ENCODE measurements around the gene ZFAND2B.
A peak's percentile ranks its signal among the peaks of the same experiment; 100 is the strongest.

The ZFAND2B gene

DNA sequence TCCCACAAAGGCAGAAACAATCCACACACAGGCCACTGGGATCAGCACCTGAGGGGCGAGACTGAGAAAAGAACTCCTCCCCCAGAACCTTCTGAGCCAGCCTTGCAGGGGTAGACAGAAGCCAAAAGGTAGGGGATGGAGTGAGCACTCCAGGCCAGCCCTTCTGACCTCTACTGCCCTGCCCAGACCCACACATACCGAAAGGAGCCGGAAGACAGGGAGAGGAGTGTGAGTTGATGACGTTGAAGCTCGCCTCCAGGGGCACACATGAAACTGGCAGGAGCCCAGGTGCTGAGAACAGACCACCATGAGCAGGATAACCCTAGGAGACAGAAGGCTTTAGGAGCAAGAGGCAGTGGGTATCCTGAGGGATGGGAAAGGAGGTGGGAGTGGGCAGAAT is 38.6 kb upstream of the ZFAND2B start:
- Histone ChIP-seq H3K27ac (ENCODE audit: low read depth, low read length) (no peak overlapping the region), H3K9me3 (ENCODE audit: control insufficient read depth in 5 of 5, low read length in 5 of 5) (no peaks in the 10 kb centered on the region), H3K4me1 (ENCODE audit: control insufficient read depth in 5 of 5, insufficient read depth in 5 of 5, low read length in 5 of 5) (peaks cover 3 to 10% (median 6%) of the 10 kb centered on the region in 5 donors), H3K36me3 (ENCODE audit: control insufficient read depth in 5 of 5, insufficient read depth in 5 of 5, low read length in 5 of 5) (peaks cover 0 to 17% (median 11%) of the 10 kb centered on the region in 5 donors), H3K4me3 (ENCODE audit: low read depth in 1 of 5, low read length in 5 of 5) (no peak overlapping the region), H3K27me3 (ENCODE audit: control insufficient read depth in 5 of 5, insufficient read depth in 4 of 5, low read length in 5 of 5) (no peaks in the 10 kb centered on the region), H3K9ac (ENCODE audit: low read length in 5 of 5) (no peak overlapping the region)

DNA sequence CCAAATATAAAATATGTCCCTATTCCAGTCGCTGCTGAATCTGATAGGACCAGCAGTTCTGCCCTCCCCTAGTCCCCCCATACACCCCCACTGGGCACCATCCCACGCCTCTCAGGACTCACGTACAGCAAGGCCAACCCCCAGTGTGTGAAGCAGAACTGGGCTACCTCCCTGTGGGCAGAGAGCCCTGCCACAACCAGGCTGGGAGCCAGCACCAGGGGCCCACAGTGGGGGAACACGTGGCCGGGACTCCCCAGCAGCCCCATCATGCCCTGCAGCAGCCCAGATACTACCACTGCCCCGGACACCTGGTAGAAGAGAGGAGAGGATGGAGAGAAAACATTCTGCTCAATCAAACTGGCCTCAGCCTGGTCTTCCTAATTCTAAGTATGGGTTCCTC is 38.1 kb upstream of the ZFAND2B start:
- Histone ChIP-seq H3K9ac (ENCODE audit: low read length in 5 of 5) (no peak overlapping the region), H3K27ac (ENCODE audit: low read depth, low read length) (no peak overlapping the region), H3K4me1 (ENCODE audit: control insufficient read depth in 5 of 5, insufficient read depth in 5 of 5, low read length in 5 of 5) (peaks cover 3 to 10% (median 6%) of the 10 kb centered on the region in 5 donors), H3K36me3 (ENCODE audit: control insufficient read depth in 5 of 5, insufficient read depth in 5 of 5, low read length in 5 of 5) (peaks cover 0 to 22% (median 16%) of the 10 kb centered on the region in 5 donors), H3K4me3 (ENCODE audit: low read depth in 1 of 5, low read length in 5 of 5) (no peak overlapping the region), H3K9me3 (ENCODE audit: control insufficient read depth in 5 of 5, low read length in 5 of 5) (no peaks in the 10 kb centered on the region), H3K27me3 (ENCODE audit: control insufficient read depth in 5 of 5, insufficient read depth in 4 of 5, low read length in 5 of 5) (no peaks in the 10 kb centered on the region)

DNA sequence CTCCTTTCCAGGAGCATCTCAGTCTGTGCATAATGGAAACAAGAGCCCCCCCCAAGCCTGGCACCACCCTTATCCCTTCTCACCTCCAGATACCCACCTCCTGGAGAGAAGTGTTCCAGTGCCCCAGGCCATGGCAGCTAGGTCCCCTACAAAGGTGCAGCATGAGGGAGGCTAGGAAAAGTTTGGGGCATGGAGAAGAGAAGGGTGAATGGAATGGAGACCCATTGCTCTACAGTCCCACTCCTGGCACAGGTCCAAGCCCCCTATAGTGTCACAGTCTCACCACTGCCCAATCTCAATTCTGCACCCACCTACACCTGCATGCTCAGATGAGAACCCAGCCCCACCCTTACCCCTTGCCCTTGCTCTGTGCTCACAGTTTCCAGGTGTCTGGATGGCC is 37.6 kb upstream of the ZFAND2B start:
- H3K4me3 ChIP-seq (ENCODE audit: low read depth in 1 of 5, low read length in 5 of 5): no peak overlapping the region
- no peaks in the 10 kb centered on the region for H3K27me3 ChIP-seq (ENCODE audit: control insufficient read depth in 5 of 5, insufficient read depth in 4 of 5, low read length in 5 of 5)
- no peak overlapping the region for H3K27ac ChIP-seq (ENCODE audit: low read depth, low read length)
- H3K9me3 ChIP-seq (ENCODE audit: control insufficient read depth in 5 of 5, low read length in 5 of 5): no peaks in the 10 kb centered on the region
- H3K4me1 ChIP-seq (ENCODE audit: control insufficient read depth in 5 of 5, insufficient read depth in 5 of 5, low read length in 5 of 5): peaks cover 3 to 10% (median 6%) of the 10 kb centered on the region in 5 donors
- H3K9ac ChIP-seq (ENCODE audit: low read length in 5 of 5): peak overlapping the region in 1 of 5 donors; percentile 1
- peaks cover 0 to 26% (median 20%) of the 10 kb centered on the region in 5 donors for H3K36me3 ChIP-seq (ENCODE audit: control insufficient read depth in 5 of 5, insufficient read depth in 5 of 5, low read length in 5 of 5)

DNA sequence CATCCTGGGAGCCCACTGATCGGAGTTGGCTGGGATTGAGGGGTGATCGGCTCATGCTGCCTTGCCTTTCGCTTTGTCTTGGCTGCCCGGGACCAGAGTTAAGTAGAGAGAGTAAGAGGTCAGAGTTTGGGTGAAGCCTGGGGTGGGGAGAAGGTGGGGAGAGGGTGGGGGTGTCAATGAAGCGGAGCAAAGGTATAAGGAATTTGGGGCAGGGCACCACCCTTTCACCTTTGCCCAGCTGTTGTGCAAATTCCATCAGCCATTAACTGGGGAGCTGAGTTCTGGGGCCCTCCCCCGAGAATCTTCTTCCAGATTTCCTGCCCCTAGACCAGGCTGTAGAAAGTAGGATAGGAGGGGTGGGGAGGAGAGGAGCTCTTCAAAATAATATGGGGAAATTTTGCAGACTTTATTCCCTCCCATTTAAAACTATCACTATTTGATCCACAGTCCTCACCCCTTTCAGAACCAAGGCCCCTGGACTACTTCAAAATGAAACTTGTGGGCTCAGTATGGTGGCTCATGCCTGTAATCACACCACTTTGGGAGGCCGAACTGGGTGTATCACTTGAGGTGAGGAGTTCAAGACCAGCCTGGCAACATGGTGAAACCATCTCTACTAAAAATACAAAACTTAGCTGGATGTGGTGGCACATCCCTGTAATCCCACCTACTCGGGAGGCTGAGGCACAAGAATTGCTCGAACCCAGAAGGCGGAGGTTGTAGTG is 36.5 kb upstream of the ZFAND2B start, which contains the start of gene SLC23A3:
Gene SLC23A3, minus strand, starts transcription at position 100 of the 725 bp plus-strand sequence. Its CDS starts 45 bp downstream, at position 55.
- H3K4me1 ChIP-seq (ENCODE audit: control insufficient read depth in 5 of 5, insufficient read depth in 5 of 5, low read length in 5 of 5): peaks cover 3 to 17% (median 9%) of the 10 kb centered on the region in 5 donors
- H3K36me3 ChIP-seq (ENCODE audit: control insufficient read depth in 5 of 5, insufficient read depth in 5 of 5, low read length in 5 of 5): peaks cover 0 to 38% (median 32%) of the 10 kb centered on the region in 5 donors
- H3K9me3 ChIP-seq (ENCODE audit: control insufficient read depth in 5 of 5, low read length in 5 of 5): no peaks in the 10 kb centered on the region
- peak within 1 kb of the TSS; percentile 71 for H3K27ac ChIP-seq (ENCODE audit: low read depth, low read length)
- no peaks in the 10 kb centered on the region for H3K27me3 ChIP-seq (ENCODE audit: control insufficient read depth in 5 of 5, insufficient read depth in 4 of 5, low read length in 5 of 5)
- peak within 1 kb of the TSS in 1 of 5 donors; percentile 1 for H3K9ac ChIP-seq (ENCODE audit: low read length in 5 of 5)
- no peak within 1 kb of the TSS for H3K4me3 ChIP-seq (ENCODE audit: low read depth in 1 of 5, low read length in 5 of 5)

DNA sequence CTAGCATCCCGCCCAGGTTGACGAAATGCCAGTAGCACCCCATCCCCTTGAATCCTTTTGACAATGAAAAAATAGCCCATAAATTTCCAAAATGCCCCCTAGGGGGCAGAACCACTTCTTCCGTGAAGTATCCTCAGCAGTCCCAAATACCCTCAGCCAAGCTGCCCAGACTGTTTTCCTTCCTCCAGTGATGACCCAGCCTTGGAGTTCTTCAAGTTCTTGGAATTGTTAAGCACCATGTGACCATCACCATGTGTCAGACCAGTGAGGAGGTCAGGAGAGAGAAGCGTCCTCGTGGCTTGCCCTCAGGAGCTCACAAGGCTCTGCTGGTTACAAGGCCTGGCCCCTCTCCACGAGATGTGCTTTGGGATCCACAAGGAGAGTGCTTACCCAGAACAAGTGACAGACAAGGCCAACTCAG is 35.3 kb upstream of the ZFAND2B start:
- no peak overlapping the region for H3K4me3 ChIP-seq (ENCODE audit: low read depth in 1 of 5, low read length in 5 of 5)
- H3K36me3 ChIP-seq (ENCODE audit: control insufficient read depth in 5 of 5, insufficient read depth in 5 of 5, low read length in 5 of 5): peaks cover 0 to 38% (median 32%) of the 10 kb centered on the region in 5 donors
- no peaks in the 10 kb centered on the region for H3K27me3 ChIP-seq (ENCODE audit: control insufficient read depth in 5 of 5, insufficient read depth in 4 of 5, low read length in 5 of 5)
- peaks cover 3 to 27% (median 18%) of the 10 kb centered on the region in 5 donors for H3K4me1 ChIP-seq (ENCODE audit: control insufficient read depth in 5 of 5, insufficient read depth in 5 of 5, low read length in 5 of 5)
- H3K9ac ChIP-seq (ENCODE audit: low read length in 5 of 5): peak overlapping the region in 4 of 5 donors; percentile 3 to 48 (median 30)
- peak overlapping the region; percentile 71 for H3K27ac ChIP-seq (ENCODE audit: low read depth, low read length)
- no peaks in the 10 kb centered on the region for H3K9me3 ChIP-seq (ENCODE audit: control insufficient read depth in 5 of 5, low read length in 5 of 5)

DNA sequence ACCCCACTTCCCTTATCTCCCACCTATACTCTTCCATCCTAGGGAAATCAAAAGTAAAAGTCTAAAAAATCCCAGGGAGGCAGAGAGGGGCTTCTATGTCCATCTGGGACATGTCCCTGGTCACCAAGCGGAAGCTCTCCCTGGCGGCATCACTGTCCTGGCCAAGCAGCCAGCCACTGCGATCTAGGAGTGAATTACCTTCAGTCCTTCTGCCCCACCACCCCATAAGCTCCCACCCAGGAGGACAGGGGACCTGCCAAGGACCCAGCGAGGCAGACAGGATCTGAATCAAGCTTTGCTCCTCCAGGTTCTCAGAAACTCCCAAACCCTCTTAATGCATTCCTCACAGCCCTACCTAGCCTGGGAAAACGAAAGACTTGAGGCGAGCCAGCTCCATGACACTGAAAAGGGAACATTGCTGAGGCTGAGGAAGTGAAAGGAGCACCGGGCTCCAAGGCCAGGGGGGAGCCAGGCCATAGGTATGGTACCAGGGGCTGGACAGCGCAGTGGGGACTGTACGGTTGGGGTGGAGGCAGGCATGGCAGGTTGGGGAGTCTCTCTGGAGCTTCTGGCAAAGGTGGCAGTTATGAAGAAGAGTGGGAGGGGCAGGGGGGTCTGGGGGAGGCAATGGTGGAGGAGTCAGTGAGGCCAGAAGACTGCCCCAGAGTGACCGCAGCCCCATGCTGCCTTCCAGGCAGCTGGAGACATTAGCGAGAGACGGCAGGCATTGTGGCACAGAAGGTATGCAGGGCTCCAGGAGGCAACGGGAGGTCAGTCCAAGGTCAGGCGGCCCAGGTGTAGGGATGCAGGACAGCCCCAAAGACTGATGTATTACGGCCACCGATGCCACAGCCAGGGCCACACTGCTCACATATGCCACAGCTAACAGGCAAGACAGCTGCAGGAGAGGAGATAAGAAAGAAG is 34.1 kb upstream of the ZFAND2B start:
- Histone ChIP-seq H3K9me3 (ENCODE audit: control insufficient read depth in 5 of 5, low read length in 5 of 5) (no peaks in the 10 kb centered on the region), H3K27ac (ENCODE audit: low read depth, low read length) (peak overlapping the region; percentile 71)

DNA sequence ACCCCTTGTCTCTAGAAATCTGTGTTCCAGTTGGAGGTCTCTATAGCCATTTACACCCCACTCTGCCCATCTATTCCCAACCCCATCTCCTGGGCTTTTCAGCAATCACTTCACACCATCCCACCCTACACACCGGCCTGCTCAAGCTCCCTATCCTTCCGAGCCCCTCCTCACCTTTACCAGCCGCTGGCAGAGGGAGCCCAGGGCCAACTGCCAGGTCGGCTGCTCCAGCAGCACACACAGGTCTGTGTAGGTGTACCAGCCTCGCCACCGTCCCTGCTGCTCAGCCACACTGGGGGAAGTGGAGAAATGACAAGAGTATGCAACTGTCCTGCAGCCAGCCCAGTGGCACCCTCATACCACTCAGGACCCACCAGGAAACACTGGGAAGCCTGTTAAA is 33.4 kb upstream of the ZFAND2B start:
- Histone ChIP-seq H3K4me1 (ENCODE audit: control insufficient read depth in 5 of 5, insufficient read depth in 5 of 5, low read length in 5 of 5) (peaks cover 5 to 43% (median 22%) of the 10 kb centered on the region in 5 donors), H3K27ac (ENCODE audit: low read depth, low read length) (no peak overlapping the region), H3K36me3 (ENCODE audit: control insufficient read depth in 5 of 5, insufficient read depth in 5 of 5, low read length in 5 of 5) (peaks cover 0 to 38% (median 32%) of the 10 kb centered on the region in 5 donors), H3K4me3 (ENCODE audit: low read depth in 1 of 5, low read length in 5 of 5) (no peak overlapping the region), H3K27me3 (ENCODE audit: control insufficient read depth in 5 of 5, insufficient read depth in 4 of 5, low read length in 5 of 5) (no peaks in the 10 kb centered on the region), H3K9ac (ENCODE audit: low read length in 5 of 5) (no peak overlapping the region), H3K9me3 (ENCODE audit: control insufficient read depth in 5 of 5, low read length in 5 of 5) (no peaks in the 10 kb centered on the region)

More for the DNA sequence above, 34.1 kb upstream of the ZFAND2B start:
- Histone ChIP-seq H3K27me3 (ENCODE audit: control insufficient read depth in 5 of 5, insufficient read depth in 4 of 5, low read length in 5 of 5) (no peaks in the 10 kb centered on the region), H3K36me3 (ENCODE audit: control insufficient read depth in 5 of 5, insufficient read depth in 5 of 5, low read length in 5 of 5) (peaks cover 0 to 38% (median 32%) of the 10 kb centered on the region in 5 donors), H3K4me1 (ENCODE audit: control insufficient read depth in 5 of 5, insufficient read depth in 5 of 5, low read length in 5 of 5) (peaks cover 4 to 39% (median 21%) of the 10 kb centered on the region in 5 donors), H3K4me3 (ENCODE audit: low read depth in 1 of 5, low read length in 5 of 5) (no peak overlapping the region), H3K9ac (ENCODE audit: low read length in 5 of 5) (no peak overlapping the region)

DNA sequence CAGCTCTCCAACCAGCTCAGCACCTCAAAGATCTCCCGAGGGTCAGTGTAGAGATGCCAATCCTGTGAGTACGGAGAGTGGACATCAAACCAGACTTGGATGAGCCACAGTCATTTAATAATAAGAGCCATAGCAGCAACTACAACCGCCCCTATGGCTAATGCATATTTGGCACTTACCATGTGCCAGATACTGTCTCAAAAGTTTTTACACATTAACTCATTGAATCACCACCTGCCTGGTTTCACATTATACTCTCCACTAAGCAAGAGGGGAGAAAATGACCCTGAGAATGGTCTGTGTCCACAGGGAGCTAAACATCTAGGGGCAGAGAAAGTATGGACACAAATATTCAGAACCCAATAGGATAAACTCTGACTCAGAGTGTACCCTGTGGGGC is 32.4 kb upstream of the ZFAND2B start:
- H3K27me3 ChIP-seq (ENCODE audit: control insufficient read depth in 5 of 5, insufficient read depth in 4 of 5, low read length in 5 of 5): no peaks in the 10 kb centered on the region
- peak overlapping the region in 1 of 5 donors; percentile 18 for H3K9ac ChIP-seq (ENCODE audit: low read length in 5 of 5)
- H3K4me1 ChIP-seq (ENCODE audit: control insufficient read depth in 5 of 5, insufficient read depth in 5 of 5, low read length in 5 of 5): peaks cover 5 to 50% (median 28%) of the 10 kb centered on the region in 5 donors
- H3K27ac ChIP-seq (ENCODE audit: low read depth, low read length): no peak overlapping the region
- no peaks in the 10 kb centered on the region for H3K9me3 ChIP-seq (ENCODE audit: control insufficient read depth in 5 of 5, low read length in 5 of 5)
- peaks cover 0 to 38% (median 32%) of the 10 kb centered on the region in 5 donors for H3K36me3 ChIP-seq (ENCODE audit: control insufficient read depth in 5 of 5, insufficient read depth in 5 of 5, low read length in 5 of 5)
- H3K4me3 ChIP-seq (ENCODE audit: low read depth in 1 of 5, low read length in 5 of 5): no peak overlapping the region

DNA sequence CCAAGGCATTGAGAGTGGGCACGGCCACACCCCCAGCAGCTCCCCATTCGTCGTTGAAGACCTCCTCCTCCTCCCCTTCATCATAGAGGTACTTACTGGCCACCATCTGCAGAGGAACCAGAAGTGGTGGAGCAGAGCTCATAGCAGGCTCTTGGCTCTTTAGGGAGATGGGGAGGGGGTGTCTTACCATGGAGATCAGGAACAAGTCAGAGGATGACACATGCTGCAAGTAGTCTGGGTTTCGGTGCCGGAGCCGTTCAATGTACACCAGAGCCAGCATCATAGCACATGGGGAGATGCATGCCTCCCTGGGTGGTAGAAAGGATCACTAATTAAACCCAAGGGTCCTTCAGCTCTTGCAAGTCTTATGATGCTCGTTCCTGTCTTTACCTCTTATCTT is 31.8 kb upstream of the ZFAND2B start:
- no peaks in the 10 kb centered on the region for H3K9me3 ChIP-seq (ENCODE audit: control insufficient read depth in 5 of 5, low read length in 5 of 5)
- no peaks in the 10 kb centered on the region for H3K27me3 ChIP-seq (ENCODE audit: control insufficient read depth in 5 of 5, insufficient read depth in 4 of 5, low read length in 5 of 5)
- peaks cover 0 to 41% (median 36%) of the 10 kb centered on the region in 5 donors for H3K36me3 ChIP-seq (ENCODE audit: control insufficient read depth in 5 of 5, insufficient read depth in 5 of 5, low read length in 5 of 5)
- peak overlapping the region in 2 of 5 donors; percentile 1 to 18 for H3K9ac ChIP-seq (ENCODE audit: low read length in 5 of 5)
- no peak overlapping the region for H3K4me3 ChIP-seq (ENCODE audit: low read depth in 1 of 5, low read length in 5 of 5)
- peaks cover 5 to 56% (median 35%) of the 10 kb centered on the region in 5 donors for H3K4me1 ChIP-seq (ENCODE audit: control insufficient read depth in 5 of 5, insufficient read depth in 5 of 5, low read length in 5 of 5)
- H3K27ac ChIP-seq (ENCODE audit: low read depth, low read length): no peak overlapping the region

Data from subcutaneous abdominal adipose tissue (tissue), 5 donors.